SK-N-MC (cell line): ENCODE data around the gene ALG11.

Experiments used
- EZH2 ChIP-seq: fragments of 200-600 bp; sonication (generic); IDR thresholded peaks from one replicate; pipeline ENCODE4 v1.6.1; 2017; ENCODE audit warnings: antibody characterized with exemption
- FOXP2 ChIP-seq: optimal IDR thresholded peaks from 2 replicates; pipeline ENCODE3; 2011; ENCODE audit warnings: mild to moderate bottlenecking, moderate library complexity; ENCODE audit not compliant: insufficient read depth; ENCODE audit errors: extremely low read length, control extremely low read depth
- POLR2AphosphoS5 ChIP-seq: IDR thresholded peaks from 2 replicates; pipeline ENCODE4 v1.6.1; 2012; ENCODE audit warnings: mild to moderate bottlenecking, low read depth, low read length, borderline replicate concordance

DNA sequence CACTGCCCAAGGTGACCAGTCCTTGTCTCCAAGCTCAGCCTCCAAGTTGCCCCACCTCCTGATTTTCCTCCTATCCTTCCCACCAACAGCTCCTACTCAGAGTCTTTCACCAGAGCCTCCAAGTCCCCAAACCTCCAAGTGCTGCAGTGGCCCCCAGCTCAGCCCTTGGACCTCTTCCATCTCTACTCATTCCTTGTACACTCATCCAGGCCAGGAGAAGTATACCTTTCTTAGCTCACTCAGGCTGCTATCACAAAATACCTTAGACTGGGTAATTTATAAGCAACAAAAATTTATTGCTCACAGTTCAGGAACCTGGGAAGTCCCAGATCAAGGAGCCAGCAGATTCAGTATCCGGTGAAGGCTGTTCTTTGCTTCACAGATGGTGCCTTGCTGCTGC lies 12.3 kb upstream of the ALG11 start:
- TF ChIP-seq EZH2 (no peak), POLR2AphosphoS5 (no peak), FOXP2 (no peak)
